ENCODE results near the gene NUDT2. TPM values are rescaled to one million over a fixed set of nuclear protein-coding genes. Genes with fewer than 3 reads are reported as not detected.

NUDT2 gene
- total RNA-seq, 1 experiment from 2014 or later, result 34.6 TPM

- TF ChIP-seq EZH2 (IDR thresholded peaks at IDR 0.05; ENCODE audit: low read length, unreplicated experiment) (no peak), EZH2phosphoT487 (IDR thresholded peaks at IDR 0.05; ENCODE audit: borderline replicate concordance, low read length) (no peak)
- TF ChIP-seq, protein P1, sequence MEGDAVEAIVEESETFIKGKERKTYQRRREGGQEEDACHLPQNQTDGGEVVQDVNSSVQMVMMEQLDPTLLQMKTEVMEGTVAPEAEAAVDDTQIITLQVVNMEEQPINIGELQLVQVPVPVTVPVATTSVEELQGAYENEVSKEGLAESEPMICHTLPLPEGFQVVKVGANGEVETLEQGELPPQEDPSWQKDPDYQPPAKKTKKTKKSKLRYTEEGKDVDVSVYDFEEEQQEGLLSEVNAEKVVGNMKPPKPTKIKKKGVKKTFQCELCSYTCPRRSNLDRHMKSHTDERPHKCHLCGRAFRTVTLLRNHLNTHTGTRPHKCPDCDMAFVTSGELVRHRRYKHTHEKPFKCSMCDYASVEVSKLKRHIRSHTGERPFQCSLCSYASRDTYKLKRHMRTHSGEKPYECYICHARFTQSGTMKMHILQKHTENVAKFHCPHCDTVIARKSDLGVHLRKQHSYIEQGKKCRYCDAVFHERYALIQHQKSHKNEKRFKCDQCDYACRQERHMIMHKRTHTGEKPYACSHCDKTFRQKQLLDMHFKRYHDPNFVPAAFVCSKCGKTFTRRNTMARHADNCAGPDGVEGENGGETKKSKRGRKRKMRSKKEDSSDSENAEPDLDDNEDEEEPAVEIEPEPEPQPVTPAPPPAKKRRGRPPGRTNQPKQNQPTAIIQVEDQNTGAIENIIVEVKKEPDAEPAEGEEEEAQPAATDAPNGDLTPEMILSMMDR (conservative IDR thresholded peaks at IDR 0.05; ENCODE audit: low read depth, low read length), result no peak
- ATAC-seq (no peak), DNase-seq (no peak)
- no peaks in the 10 kb centered on the region for H3K9me2 ChIP-seq (replicated peaks; ENCODE audit: low read length)
- no peak overlapping the region for H3K4me3 ChIP-seq (ENCODE audit: low read length)
- peak overlapping the region; percentile 81; the same call in 1 of the 2 replicates for H3K4me2 ChIP-seq (ENCODE audit: low read length)
- no peaks in the 10 kb centered on the region for H3K9me3 ChIP-seq (ENCODE audit: low read length)
- no peaks in the 10 kb centered on the region for H3K79me2 ChIP-seq (ENCODE audit: low read length)
- peaks cover 10% of the 10 kb centered on the region for H3K4me1 ChIP-seq (ENCODE audit: insufficient read depth, low read length)
- ChIA-PET CTCF (no interaction called here), POLR2A (ENCODE audit: unreplicated experiment) (interaction anchor here (0.6 kb wide), 1 partner anchor 48 kb away, joined by 4 read pairs; no protein-coding TSS in a partner anchor)
- intact Hi-C loops (cut with micrococcal nuclease), result no loop called here
- H4K20me1 ChIP-seq (ENCODE audit: low read length), result no peaks in the 10 kb centered on the region
- no peaks in the 10 kb centered on the region for H3K27me3 ChIP-seq (ENCODE audit: low read length)
- no peak overlapping the region for H3K27ac ChIP-seq (ENCODE audit: low read length)
- H3K36me3 ChIP-seq (ENCODE audit: low read depth, low read length), result no peaks in the 10 kb centered on the region
- peak overlapping the region; percentile 73; the same call in 1 of the 2 replicates for H2AFZ ChIP-seq (ENCODE audit: low read length)
- H3F3A ChIP-seq (ENCODE audit: low read length, unreplicated experiment), result no peaks in the 10 kb centered on the region
- no peak overlapping the region for H3K9ac ChIP-seq (ENCODE audit: low read length)
- BruUV-seq (replicated peaks), result no TSS peak
These were observed 50.7 kb downstream of the NUDT2 start for GRCh38 chr9:34380034-34380510.

- Histone ChIP-seq H4K20me1 (ENCODE audit: low read length) (no peaks in the 10 kb centered on the region), H3K79me2 (ENCODE audit: low read length) (no peaks in the 10 kb centered on the region), H3K4me3 (ENCODE audit: low read length) (peak overlapping the region; percentile 59; the same call in 1 of the 2 replicates), H3K27ac (ENCODE audit: low read length) (no peak overlapping the region), H3K36me3 (ENCODE audit: low read depth, low read length) (no peaks in the 10 kb centered on the region), H3K27me3 (ENCODE audit: low read length) (no peaks in the 10 kb centered on the region), H2AFZ (ENCODE audit: low read length) (peak overlapping the region; percentile 73), H3K9ac (ENCODE audit: low read length) (no peak overlapping the region), H3K4me1 (ENCODE audit: insufficient read depth, low read length) (peaks cover 4% of the 10 kb centered on the region), H3K4me2 (ENCODE audit: low read length) (peak overlapping the region; percentile 73), H3F3A (ENCODE audit: low read length, unreplicated experiment) (no peaks in the 10 kb centered on the region), H3K9me3 (ENCODE audit: low read length) (no peaks in the 10 kb centered on the region), H3K9me2 (replicated peaks; ENCODE audit: low read length) (no peaks in the 10 kb centered on the region)
- CTCF ChIA-PET, result no interaction called here
- intact Hi-C loops (cut with micrococcal nuclease), result no loop called here
- POLR2A ChIA-PET (ENCODE audit: unreplicated experiment), result interaction anchor here (0.6 kb wide), 1 partner anchor 48 kb away, joined by 4 read pairs; no protein-coding TSS in a partner anchor
- TSS peak; percentile 30 for BruUV-seq (replicated peaks)
- DNase-seq (peak; percentile 52), ATAC-seq (peak; percentile 16)
- no peak for TF ChIP-seq EZH2 (IDR thresholded peaks at IDR 0.05; ENCODE audit: low read length, unreplicated experiment)
- TF ChIP-seq, protein P1 (conservative IDR thresholded peaks at IDR 0.05; ENCODE audit: low read depth, low read length), result no peak
These were observed 51.3 kb downstream of the NUDT2 start for GRCh38 chr9:34380511-34381315.

GRCh38 chr9:34381323-34381722, 52.0 kb downstream of the NUDT2 start:
- H3K4me3 ChIP-seq (ENCODE audit: low read length), result no peak overlapping the region
- no peaks in the 10 kb centered on the region for H3K79me2 ChIP-seq (ENCODE audit: low read length)
- H3K9me2 ChIP-seq (replicated peaks; ENCODE audit: low read length), result no peaks in the 10 kb centered on the region
- peak overlapping the region; percentile 73; the same call in 1 of the 2 replicates for H3K4me2 ChIP-seq (ENCODE audit: low read length)
- no peaks in the 10 kb centered on the region for H3F3A ChIP-seq (ENCODE audit: low read length, unreplicated experiment)
- no peak for DNase-seq
- no peaks in the 10 kb centered on the region for H3K36me3 ChIP-seq (ENCODE audit: low read depth, low read length)
- peak overlapping the region; percentile 69 for H2AFZ ChIP-seq (ENCODE audit: low read length)
- TF ChIP-seq EZH2 (IDR thresholded peaks at IDR 0.05; ENCODE audit: low read length, unreplicated experiment) (no peak), EZH2phosphoT487 (IDR thresholded peaks at IDR 0.05; ENCODE audit: borderline replicate concordance, low read length) (no peak)
- TF ChIP-seq, protein P1 (conservative IDR thresholded peaks at IDR 0.05; ENCODE audit: low read depth, low read length), result no peak
- H3K27ac ChIP-seq (ENCODE audit: low read length), result no peak overlapping the region
- no peaks in the 10 kb centered on the region for H4K20me1 ChIP-seq (ENCODE audit: low read length)
- CTCF ChIA-PET, result no interaction called here
- ATAC-seq, result no peak
- H3K9ac ChIP-seq (ENCODE audit: low read length), result no peak overlapping the region
- no peaks in the 10 kb centered on the region for H3K27me3 ChIP-seq (ENCODE audit: low read length)
- no peaks in the 10 kb centered on the region for H3K4me1 ChIP-seq (ENCODE audit: insufficient read depth, low read length)
- no peaks in the 10 kb centered on the region for H3K9me3 ChIP-seq (ENCODE audit: low read length)
- POLR2A ChIA-PET (ENCODE audit: unreplicated experiment), result no interaction called here
- intact Hi-C loops (cut with micrococcal nuclease), result no loop called here
- BruUV-seq (replicated peaks), result no TSS peak
